ENCODE results near the gene C19orf38.

- no peak for TF ChIP-seq CTCF (IDR thresholded peaks at IDR 0.05)
- no peak for TF ChIP-seq POLR2AphosphoS5 (IDR thresholded peaks at IDR 0.05)
- TF ChIP-seq POLR2A (IDR thresholded peaks at IDR 0.05) = no peak
Observed at GRCh38 chr19:10912619-10913018, 64.4 kb downstream of the C19orf38 start.
